ENCODE measurements around the gene DMXL1. TPM values are rescaled to one million over a fixed set of nuclear protein-coding genes. Genes with fewer than 3 reads are reported as not detected.

Gene DMXL1
- total RNA-seq: 20.2 and 33.1 TPM in 2 replicates

GRCh38 chr5:119070828-119071560 is at the start of gene DMXL1:
DMXL1 (plus strand) TSS chr5:119071087; CDS start chr5:119071570, 483 bp downstream.
- DNase-seq (ENCODE audit: extremely low read depth, low read depth, low spot score): peak; percentile 98

GRCh38 chr5:119021149-119021732 is 49.6 kb upstream of the DMXL1 start:
- no peak for DNase-seq (ENCODE audit: extremely low read depth, low read depth, low spot score)

GRCh38 chr5:119022017-119022745 is 48.7 kb upstream of the DMXL1 start:
- peak; percentile 9 for DNase-seq (ENCODE audit: extremely low read depth, low read depth, low spot score)

- no peak for DNase-seq (ENCODE audit: extremely low read depth, low read depth, low spot score)
Observed at GRCh38 chr5:119022773-119023172, 48.1 kb upstream of the DMXL1 start.

GRCh38 chr5:119028575-119028974 is 42.3 kb upstream of the DMXL1 start:
- no peak for DNase-seq (ENCODE audit: extremely low read depth, low read depth, low spot score)

GRCh38 chr5:119031011-119031886 is 39.6 kb upstream of the DMXL1 start:
- no peak for DNase-seq (ENCODE audit: extremely low read depth, low read depth, low spot score)

GRCh38 chr5:119031905-119032304 is 39.0 kb upstream of the DMXL1 start:
- DNase-seq (ENCODE audit: extremely low read depth, low read depth, low spot score): no peak

- DNase-seq (ENCODE audit: extremely low read depth, low read depth, low spot score): no peak
Observed at GRCh38 chr5:119032656-119033055, 38.2 kb upstream of the DMXL1 start.

GRCh38 chr5:119033135-119033534 is 37.8 kb upstream of the DMXL1 start:
- DNase-seq (ENCODE audit: extremely low read depth, low read depth, low spot score): no peak

GRCh38 chr5:119036101-119036762 is 34.7 kb upstream of the DMXL1 start:
- DNase-seq (ENCODE audit: extremely low read depth, low read depth, low spot score): no peak

GRCh38 chr5:119037496-119038215 is 33.2 kb upstream of the DMXL1 start:
- no peak for DNase-seq (ENCODE audit: extremely low read depth, low read depth, low spot score)

- no peak for DNase-seq (ENCODE audit: extremely low read depth, low read depth, low spot score)
Observed at GRCh38 chr5:119048246-119048645, 22.6 kb upstream of the DMXL1 start.

- DNase-seq (ENCODE audit: extremely low read depth, low read depth, low spot score): no peak
Observed at GRCh38 chr5:119049824-119050449, 20.9 kb upstream of the DMXL1 start.

- DNase-seq (ENCODE audit: extremely low read depth, low read depth, low spot score): no peak
Observed at GRCh38 chr5:119054101-119054500, 16.8 kb upstream of the DMXL1 start.

GRCh38 chr5:119055294-119055693 is 15.6 kb upstream of the DMXL1 start:
- no peak for DNase-seq (ENCODE audit: extremely low read depth, low read depth, low spot score)

- DNase-seq (ENCODE audit: extremely low read depth, low read depth, low spot score): no peak
Observed at GRCh38 chr5:119058979-119059529, 11.8 kb upstream of the DMXL1 start.

- no peak for DNase-seq (ENCODE audit: extremely low read depth, low read depth, low spot score)
Observed at GRCh38 chr5:119059740-119060255, 11.1 kb upstream of the DMXL1 start.

- DNase-seq (ENCODE audit: extremely low read depth, low read depth, low spot score): no peak
Observed at GRCh38 chr5:119063579-119064379, 7.1 kb upstream of the DMXL1 start.
